Stimulated activated CD8-positive, alpha-beta memory T cell treated with anti-CD3 and anti-CD28 coated beads, Interleukin-4, amount 100 ng/mL, for 48 hours (primary cell): ENCODE results near the gene TBC1D22A.

Experiments used
- DNase-seq: peaks from one replicate; pipeline ENCODE4 v3.0.0-alpha.2; 2020

The TBC1D22A gene

GRCh38 chr22:47053013-47053725 lies 290.7 kb downstream of the TBC1D22A start:
- no peak for DNase-seq

- no peak for DNase-seq
Measured at GRCh38 chr22:47053726-47054141, 291.3 kb downstream of the TBC1D22A start.

- DNase-seq, result no peak
Measured at GRCh38 chr22:47054231-47055072, 292.0 kb downstream of the TBC1D22A start.

GRCh38 chr22:47055073-47055355 lies 292.6 kb downstream of the TBC1D22A start:
- DNase-seq, result no peak

- no peak for DNase-seq
Measured at GRCh38 chr22:47055461-47055860, 293.0 kb downstream of the TBC1D22A start.

GRCh38 chr22:47055921-47056320 lies 293.5 kb downstream of the TBC1D22A start:
- DNase-seq, result no peak

GRCh38 chr22:47056361-47056760 lies 293.9 kb downstream of the TBC1D22A start:
- no peak for DNase-seq

GRCh38 chr22:47056776-47057470 lies 294.5 kb downstream of the TBC1D22A start:
- DNase-seq, result no peak

- no peak for DNase-seq
Measured at GRCh38 chr22:47057916-47058585, 295.6 kb downstream of the TBC1D22A start.

- DNase-seq, result no peak
Measured at GRCh38 chr22:47059076-47059475, 296.6 kb downstream of the TBC1D22A start.

- no peak for DNase-seq
Measured at GRCh38 chr22:47059701-47060161, 297.3 kb downstream of the TBC1D22A start.

- DNase-seq, result no peak
Measured at GRCh38 chr22:47060718-47061117, 298.3 kb downstream of the TBC1D22A start.

- DNase-seq, result no peak
Measured at GRCh38 chr22:47061226-47061625, 298.8 kb downstream of the TBC1D22A start.

- DNase-seq, result no peak
Measured at GRCh38 chr22:47062126-47062525, 299.7 kb downstream of the TBC1D22A start.

GRCh38 chr22:47063071-47063509 lies 300.6 kb downstream of the TBC1D22A start:
- DNase-seq, result no peak

- no peak for DNase-seq
Measured at GRCh38 chr22:47063606-47064005, 301.2 kb downstream of the TBC1D22A start.

GRCh38 chr22:47064016-47064415 lies 301.6 kb downstream of the TBC1D22A start:
- no peak for DNase-seq

GRCh38 chr22:47064416-47064815 lies 302.0 kb downstream of the TBC1D22A start:
- DNase-seq, result no peak

GRCh38 chr22:47065756-47066615 lies 303.5 kb downstream of the TBC1D22A start:
- DNase-seq, result no peak

- DNase-seq, result no peak
Measured at GRCh38 chr22:47066616-47066905, 304.1 kb downstream of the TBC1D22A start.

GRCh38 chr22:47067321-47067890 lies 305.0 kb downstream of the TBC1D22A start:
- DNase-seq, result no peak
